GM19455 (cell line): ENCODE data around the gene UBE2E2.
"Not testable (repeated sequence)": the region's sequence is repeated elsewhere in the genome, so short reads cannot be mapped to it uniquely, and the experiment has no call there.

ENCODE experiments used
- ATAC-seq: cut with Tn5 transposase; IDR thresholded peaks from one replicate; pipeline ENCODE4 v1.9.1; 2021; ENCODE audit not compliant: unreplicated experiment

Gene UBE2E2

DNA sequence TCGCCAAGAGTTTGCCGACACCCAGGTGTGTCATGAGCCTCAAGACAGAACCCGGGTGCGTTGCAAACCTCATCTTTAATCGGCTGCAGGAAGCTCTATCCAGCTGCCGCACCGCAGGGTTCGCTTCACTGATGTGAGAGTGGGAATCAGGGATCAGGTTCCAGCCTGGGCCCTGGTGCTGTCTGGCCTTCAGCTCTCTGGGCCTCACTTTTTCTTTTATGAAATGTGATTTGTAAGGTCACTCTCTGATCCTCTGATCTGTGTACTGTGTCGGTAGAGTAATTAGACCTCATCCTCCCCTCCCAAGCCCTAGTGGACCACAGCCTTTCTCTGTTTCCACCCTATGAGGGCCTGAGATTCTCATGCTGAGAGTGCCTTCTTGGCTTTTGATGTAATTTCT is 399.8 kb downstream of the UBE2E2 start:
- no peak for ATAC-seq

DNA sequence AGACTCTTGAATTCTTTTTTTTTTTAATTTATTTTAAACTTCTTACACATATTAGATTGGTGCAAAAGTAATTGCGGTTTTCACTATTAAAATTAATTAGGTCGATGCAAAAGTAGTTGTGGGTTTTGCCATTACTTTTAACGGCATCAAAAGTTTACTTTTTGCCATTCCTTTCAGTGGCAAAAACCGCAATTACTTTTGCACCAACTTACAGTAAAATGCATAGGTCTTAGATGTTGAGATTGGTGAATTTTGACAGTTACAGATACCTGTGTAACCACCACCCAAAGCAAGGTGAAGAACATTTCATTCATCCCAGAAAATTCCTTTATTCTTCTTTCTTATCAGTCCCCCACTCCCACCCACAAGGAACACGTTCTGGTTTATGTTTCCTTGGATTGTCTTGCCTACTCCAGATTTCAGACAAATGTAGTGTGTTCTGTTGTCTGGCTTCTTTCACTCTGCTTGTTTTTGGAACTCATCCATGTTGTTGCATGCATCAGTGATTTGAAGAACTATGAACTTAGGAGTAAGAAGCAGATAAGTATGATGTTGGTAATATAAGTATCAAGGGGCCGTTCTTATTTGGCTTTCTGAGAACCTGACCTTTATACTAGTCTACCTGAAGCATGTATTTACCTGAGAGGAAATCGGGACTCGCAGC is 404.2 kb downstream of the UBE2E2 start:
- no peak for ATAC-seq

DNA sequence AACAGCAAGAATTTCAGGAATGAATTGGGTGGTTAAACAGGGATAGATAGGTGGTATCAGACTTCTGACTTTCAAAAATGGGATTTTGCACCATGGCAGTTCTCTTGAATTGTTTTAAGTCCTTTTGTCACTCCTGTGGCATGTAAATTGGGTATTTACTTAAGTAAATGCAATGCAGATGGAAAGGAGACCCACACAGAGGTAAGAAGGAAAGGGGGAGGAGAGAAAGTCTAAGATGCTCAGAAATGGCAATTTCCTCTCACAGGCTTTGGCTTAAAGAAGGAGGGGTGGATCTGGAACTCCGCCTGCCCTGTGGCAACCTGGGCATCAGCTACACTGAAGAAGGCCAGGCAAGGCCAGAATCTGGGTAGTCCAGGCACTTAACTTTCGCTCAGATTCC is 405.5 kb downstream of the UBE2E2 start:
- no peak for ATAC-seq

DNA sequence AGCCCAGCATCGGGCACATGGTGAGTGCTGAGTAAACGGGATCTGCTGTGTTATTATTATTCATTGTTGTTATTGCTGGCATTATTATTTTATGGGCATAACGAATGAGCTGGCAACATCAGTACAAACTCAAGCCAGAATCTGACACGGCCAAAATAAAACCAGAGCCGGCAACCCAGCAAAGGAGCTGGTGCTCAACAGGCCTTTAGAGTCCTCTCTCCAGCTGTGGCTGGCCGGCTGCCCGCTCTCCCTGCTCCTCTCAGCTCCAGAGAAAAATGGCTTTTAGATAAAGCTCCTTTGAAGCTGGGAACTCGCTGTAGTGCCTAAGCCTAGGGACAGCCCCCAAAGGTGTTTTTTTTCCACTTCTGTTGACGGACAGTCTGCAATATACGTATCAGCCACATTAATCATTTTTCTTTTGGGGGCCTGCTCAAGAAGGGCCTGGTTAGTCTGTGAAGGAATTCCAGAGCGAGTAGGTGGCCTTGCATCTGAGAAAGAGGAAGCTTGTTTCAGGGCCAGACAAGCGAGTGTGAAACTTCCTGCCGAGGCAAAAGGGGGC is 408.7 kb downstream of the UBE2E2 start:
- ATAC-seq, result no peak

DNA sequence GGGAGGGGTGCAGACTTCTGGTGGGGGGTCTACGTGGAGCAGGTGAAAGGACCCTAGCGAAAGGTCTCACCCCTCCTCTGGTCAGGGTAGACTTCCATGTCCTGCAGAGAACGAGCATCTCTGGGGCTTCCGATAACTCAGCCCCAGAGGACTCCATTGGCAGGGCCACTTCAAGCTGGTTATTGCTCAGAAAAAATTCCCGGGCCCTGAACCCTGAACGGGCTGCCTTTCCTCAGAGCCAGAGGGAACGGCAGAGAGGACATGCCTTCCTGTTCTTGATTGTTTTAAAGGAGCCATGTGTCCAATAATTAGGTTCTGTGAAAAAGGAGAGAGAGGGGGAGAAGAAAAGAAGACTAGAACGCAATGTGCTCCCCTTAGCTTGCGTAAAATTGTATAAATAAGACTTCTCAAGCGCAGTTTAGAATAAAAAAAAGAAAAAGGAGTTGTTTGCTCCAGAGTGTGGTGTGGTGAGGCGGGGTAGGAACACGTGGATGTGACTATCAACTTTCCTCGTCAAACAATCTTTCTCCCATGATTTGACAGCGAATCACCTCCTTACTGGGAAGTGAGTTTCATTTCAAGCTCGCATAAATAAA is 409.3 kb downstream of the UBE2E2 start:
- ATAC-seq, result no peak

DNA sequence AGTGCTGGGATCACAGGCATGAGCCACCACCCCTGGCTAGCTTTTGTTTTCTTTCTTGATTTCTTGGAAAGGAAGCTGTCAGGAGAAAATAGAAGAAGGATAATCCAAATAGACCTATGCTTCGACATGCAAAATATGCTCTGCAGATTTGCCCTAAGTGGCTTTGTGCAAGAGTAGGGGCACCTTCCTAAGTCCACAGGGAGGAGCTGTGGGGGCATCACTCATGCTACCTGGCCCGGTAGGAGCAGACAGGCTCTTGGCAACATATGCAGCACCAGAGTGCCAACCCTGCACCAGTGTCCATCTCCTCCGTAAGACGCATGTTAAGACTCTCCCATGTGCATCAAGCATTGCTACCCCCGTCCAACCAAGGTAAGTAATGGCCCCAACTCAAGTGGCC is 411.9 kb downstream of the UBE2E2 start:
- ATAC-seq, result no peak

DNA sequence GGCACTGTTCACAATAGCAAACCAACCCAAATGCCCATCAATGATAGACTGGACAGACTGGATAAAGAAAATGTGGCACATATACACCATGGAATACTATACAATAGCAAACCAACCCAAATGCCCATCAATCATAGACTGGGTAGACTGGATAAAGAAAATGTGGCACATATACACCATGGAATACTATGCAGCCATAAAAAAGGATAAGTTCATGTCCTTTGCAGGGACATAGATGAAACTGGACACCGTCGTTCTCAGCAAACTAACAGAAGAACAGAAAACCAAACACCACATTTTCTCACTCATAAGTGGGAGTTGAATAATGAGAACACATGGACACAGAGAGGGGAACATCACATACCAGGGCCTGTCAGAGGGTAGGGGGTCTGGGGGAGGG is 415.3 kb downstream of the UBE2E2 start:
- ATAC-seq, result not testable (repeated sequence)

DNA sequence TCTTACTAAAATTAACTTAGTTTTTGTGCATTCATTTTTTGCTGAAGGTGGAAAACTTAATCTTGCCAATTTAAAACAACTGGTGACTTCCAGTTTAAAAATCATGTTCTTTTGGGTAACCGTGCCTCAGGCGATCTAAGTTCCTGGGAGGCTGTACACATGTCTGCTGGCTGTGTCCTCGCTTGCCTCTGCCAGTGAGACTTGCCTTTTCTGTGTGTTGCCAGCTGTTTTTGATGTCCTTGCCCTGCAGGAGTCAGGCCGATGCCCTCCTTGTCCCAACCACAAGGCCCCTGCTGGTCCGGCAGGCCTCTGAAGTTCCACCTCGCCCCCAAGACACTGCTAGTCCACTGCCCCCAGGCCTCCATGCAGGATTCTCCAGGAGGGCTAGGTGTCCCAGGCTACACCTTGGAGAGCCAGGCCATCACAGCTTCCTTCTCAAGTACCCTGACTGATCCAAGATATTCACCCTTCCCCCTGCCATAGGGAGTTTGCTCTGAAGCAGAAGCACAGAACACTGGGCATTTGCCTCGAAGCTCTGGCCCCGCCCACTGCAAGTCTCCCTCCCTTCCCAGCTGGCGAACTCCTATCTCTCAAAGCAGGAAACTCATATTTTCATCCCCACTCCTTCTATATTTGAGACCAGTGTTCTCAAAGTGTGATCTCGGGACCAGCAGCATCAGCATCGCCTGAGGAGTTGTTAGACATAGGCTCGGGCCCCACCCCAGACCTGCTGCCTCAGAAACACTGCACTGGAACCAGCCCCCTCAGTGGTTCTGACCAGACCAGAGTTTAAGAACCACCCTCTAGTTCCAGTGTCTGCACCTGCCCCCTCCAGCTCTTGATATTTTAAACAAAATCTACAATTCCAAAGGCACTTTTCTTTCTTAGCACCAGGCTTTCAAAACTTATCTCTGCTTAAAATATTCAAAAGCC is 416.8 kb downstream of the UBE2E2 start:
- ATAC-seq, result no peak

DNA sequence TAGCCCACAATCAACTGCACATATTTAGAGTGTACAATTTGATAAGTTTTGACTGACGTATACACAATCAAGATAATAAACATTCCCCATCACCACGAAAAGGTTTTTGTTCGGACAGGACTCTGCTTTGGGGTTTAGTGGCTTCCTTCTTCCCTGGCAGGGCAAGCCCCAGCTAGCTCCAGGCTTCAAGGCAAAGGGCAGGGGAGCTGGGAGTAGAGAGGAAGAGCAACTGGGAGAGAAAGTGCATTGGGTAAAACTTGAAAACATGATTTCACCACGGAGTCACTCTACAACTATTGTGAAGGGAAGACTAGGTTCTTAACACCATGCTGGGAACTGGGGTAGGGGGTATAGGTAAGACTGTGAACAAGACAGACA is 417.5 kb downstream of the UBE2E2 start:
- ATAC-seq, result no peak

DNA sequence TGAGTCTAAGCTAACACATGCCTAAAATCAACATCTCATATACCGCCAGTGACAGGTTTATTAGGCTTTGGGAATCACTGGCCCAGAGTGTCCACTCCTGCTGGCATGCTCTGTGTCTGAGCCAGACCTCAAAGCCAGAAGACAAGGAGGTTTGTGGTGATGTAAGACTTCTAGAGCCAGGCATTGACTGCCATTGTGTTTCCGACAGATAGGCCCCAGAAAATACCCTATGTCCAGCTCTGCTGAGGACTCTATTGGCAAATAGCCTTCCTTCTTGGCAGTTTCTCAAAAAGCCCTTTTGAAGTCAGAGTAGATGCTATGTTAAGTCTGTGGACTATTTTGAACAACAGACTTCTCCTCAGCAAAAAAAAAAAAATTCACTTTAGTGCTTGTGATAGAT is 420.7 kb downstream of the UBE2E2 start:
- ATAC-seq, result no peak

DNA sequence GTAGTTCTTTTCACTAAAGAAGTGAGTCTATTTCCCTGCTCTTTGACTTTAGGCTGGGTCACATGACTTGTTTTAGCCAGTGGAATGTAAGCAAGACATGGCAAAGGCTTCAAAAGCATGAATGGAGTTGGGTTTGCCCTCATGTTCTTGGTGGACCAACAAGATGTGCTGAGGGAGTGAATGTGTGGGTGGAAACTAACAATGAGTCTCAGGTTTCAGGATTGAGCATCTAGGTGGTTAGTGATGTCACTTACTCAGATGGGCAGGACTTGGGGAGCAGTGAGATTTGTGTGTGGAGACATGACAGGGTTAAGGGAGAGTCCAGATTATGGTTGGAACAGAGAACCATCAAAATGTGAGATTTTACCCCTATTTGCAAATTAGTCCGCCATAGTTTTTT is 421.2 kb downstream of the UBE2E2 start:
- no peak for ATAC-seq

DNA sequence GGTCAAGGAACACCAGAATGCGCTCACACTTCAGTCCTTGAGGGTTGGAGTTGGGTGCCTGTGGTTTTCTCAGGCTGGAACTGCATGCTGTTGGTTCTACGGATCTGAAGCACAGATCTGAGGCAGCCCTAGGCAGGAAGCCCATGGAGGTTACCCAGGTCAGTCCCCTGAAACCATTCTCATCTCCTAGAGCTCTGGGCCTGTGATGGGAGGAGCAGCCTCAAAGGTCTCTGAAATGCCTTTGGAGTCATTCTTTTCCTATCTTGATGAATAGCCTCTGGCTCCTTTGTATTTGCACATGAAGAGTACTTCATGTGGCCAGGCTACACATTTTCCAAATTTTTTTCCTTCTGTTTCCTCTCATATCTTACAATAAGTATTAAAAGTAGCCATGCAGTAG is 423.3 kb downstream of the UBE2E2 start:
- ATAC-seq, result no peak

DNA sequence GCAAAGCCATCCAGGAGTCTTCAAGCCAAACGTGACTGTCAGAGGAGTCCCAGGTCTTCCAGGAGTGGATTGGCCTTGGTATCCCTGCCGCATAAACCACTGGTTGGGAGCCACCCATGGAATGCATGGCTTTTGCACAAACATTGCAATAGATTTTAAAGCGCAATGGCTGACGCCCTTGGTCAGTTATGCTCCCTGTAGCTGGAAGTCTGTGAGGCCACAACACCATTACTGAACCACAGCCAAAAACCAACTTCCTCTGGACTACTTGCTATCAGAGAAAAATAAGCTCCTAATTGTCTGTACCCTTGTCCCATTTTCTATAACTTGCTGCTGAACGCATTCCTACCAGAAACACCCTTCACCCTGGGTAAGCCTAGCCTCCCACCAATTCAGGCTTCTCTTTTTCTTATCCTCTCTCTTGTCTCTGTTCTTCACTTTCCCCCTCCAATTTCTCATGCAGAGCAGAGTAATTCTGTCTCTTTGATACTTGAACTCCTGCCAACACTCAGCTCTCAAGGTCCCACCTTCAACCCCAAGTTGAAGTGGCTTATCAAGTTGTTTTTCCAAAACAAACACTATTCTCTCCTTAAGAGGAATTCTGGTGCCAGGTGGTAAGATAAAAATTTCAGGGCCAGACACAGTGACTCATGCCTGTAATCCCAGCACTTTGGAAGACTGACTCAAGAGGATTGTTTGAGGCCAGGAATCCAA is 426.2 kb downstream of the UBE2E2 start:
- no peak for ATAC-seq

DNA sequence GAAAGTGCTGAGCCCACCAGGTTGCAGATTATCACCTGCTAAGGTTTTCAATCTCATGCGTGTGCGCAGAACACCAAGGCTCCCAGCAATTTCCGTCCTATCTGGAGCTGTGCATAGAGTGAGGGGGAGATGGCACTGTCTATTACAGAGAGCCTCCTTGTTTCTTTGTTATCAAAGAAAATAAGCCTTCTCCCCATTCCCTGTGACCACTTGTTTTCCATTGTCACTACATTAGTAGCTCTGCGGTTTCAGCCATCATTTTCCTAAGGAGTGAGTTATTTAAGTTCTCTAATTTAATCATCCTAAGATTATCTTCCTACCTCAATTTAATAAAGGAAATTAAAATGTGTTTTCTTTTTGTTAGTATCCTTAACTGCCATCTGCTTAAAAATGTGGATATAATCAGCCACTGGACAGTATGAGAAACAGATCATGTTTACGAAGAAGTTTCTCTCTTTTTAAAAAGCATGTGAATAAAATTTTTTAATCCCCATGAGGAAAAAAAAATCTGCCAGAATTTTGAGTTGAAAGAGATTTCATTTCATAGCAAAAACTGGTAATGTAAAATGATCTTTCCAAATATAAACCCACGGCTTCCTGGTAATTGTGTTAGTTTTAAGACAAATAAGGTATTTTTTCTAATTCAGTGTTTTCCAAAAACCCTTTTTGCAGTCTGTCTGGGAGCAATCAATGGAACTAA is 430.3 kb downstream of the UBE2E2 start:
- no peak for ATAC-seq

DNA sequence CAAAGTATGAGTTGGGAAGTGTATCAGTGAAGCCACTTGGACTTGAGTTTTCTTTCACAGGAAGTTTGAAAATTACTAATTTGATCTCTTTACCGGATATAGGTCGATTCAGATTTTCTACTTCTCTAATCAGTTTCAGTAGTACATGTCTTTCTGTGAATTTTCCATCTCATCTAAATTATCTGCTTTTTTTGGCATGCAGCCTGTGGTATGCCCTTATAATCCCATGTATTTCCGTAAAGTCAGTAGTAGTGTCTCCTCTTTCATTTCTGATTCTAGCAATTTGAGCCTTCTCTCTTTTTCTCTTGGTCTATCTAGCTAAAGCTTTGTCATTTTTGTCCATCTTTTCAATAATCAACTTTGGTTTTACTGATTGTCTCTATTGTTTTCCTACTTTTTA is 434.2 kb downstream of the UBE2E2 start:
- no peak for ATAC-seq

DNA sequence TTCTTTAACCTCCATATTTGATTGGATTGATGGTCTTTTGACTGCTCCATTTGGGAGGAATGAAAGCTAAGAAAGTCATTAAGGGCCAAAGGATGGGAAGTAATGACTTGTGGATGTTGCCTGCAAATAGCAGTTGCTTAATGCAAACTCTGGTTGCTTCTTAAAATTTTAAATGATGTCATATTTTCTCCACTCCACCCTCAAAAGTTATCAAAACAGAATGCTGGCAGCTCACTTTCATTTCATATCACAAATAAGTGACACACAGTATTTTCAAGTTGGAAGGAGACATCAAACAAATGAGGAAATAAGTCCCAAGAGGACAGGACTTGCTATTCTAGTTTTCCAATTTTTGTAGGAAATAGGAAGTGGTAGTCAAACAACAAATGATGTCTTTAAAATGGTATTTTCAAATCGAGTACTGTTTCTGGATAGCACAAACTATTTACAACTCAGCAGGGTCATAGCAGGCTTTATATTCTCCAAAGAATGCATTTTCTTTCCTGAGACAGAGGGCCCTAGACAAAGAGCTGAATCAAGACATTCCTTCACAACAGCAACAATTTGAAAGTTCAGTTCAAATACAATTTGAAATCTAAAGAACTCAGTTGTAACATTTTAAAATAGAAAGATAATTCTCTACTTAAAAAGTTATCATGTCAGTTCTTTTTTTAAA is 437.5 kb downstream of the UBE2E2 start:
- ATAC-seq, result no peak
